Endothelial cell of umbilical vein (primary cell): Measurements from ENCODE around the gene MUC20. TPM values are rescaled to one million over a fixed set of nuclear protein-coding genes. Genes with fewer than 3 reads are reported as not detected.

ENCODE experiments used
- BruUV-seq: library from RNA; stranded (reverse); fragments of 400-500 nt; replicated peaks from 2 replicates; lab custom pipeline; 2021; lab: Mats Ljungman, UMichigan
- CTCF ChIA-PET: fragments of 300-600, 350-600 bp; sonication (Branson Sonifier 250); formaldehyde crosslinking; loops from one replicate; lab custom pipeline; 2021; ENCODE audit warnings: antibody characterized with exemption, inconsistent platforms; lab: Charles Lee
- POLR2A ChIA-PET: fragments of 300-600, 350-600 bp; sonication (Branson Sonifier 250); formaldehyde crosslinking; loops from one replicate; lab custom pipeline; 2021; ENCODE audit warnings: antibody characterized with exemption, inconsistent platforms; lab: Charles Lee
- DNase-seq: peaks from one replicate; pipeline ENCODE4 v3.0.0-alpha.2; 2011; ENCODE audit warnings: low read depth, low spot score
- FAIRE-seq: peaks from 2 replicates; lab custom pipeline; 2011; peaks lifted over from hg19 to GRCh38; lab: Jason Lieb, UNC
- H2AFZ ChIP-seq: 2 replicates; pipeline ENCODE4 v1.6.0; 2012; ENCODE audit warnings: low read depth, low read length, control low read depth, inconsistent platforms
- H3K27ac ChIP-seq: 2 replicates; pipeline ENCODE4 v1.5.1; 2011; ENCODE audit warnings: low read depth, mild to moderate bottlenecking, control low read depth, low read length, moderate library complexity; ENCODE audit not compliant: insufficient read depth
- H3K27me3 ChIP-seq, 2 experiments: 2 replicates each; pipeline versions ENCODE4 v1.6.0 to v1.6.1; 2011; ENCODE audit warnings: low read length in 2 of 2, mixed read lengths in 1 of 2; ENCODE audit not compliant: control insufficient read depth in 2 of 2, insufficient read depth in 2 of 2
- H3K36me3 ChIP-seq, 2 experiments: 2 replicates in 1 of 2; 3 replicates in 1 of 2; pipeline ENCODE4 v1.5.1; 2011; ENCODE audit warnings: low read length in 2 of 2, mild to moderate bottlenecking in 1 of 2, moderate library complexity in 1 of 2; ENCODE audit not compliant: control insufficient read depth in 2 of 2, insufficient read depth in 2 of 2; ENCODE audit errors: extremely low read depth in 1 of 2
- H3K4me1 ChIP-seq: 3 replicates; pipeline ENCODE4 v1.5.1; 2011; ENCODE audit warnings: mild to moderate bottlenecking, low read length; ENCODE audit not compliant: control insufficient read depth, insufficient read depth; ENCODE audit errors: extremely low read depth
- H3K4me2 ChIP-seq: 2 replicates; pipeline ENCODE4 v1.6.1; 2011; ENCODE audit warnings: low read length, control low read depth, mixed read lengths; ENCODE audit not compliant: insufficient read depth
- H3K4me3 ChIP-seq, 3 experiments: fragments of 200-600 bp in 1 of 3; sonication (generic), shearing (Covaris generic) in 1 of 3; replicated peaks in 1 of 3; 2 replicates each; pipeline ENCODE4 v1.5.1; 2011 to 2016; ENCODE audit warnings: control low read depth in 3 of 3, low read length in 3 of 3, mild to moderate bottlenecking in 2 of 3, inconsistent platforms in 1 of 3, low read depth in 1 of 3, moderate library complexity in 1 of 3; ENCODE audit not compliant: insufficient read depth in 1 of 3
- H3K79me2 ChIP-seq: 2 replicates; pipeline ENCODE4 v1.6.0; 2012; ENCODE audit warnings: low read length, inconsistent platforms; ENCODE audit not compliant: control insufficient read depth, insufficient read depth
- H3K9ac ChIP-seq: replicated peaks from 2 replicates; pipeline ENCODE3; 2011; ENCODE audit warnings: low read length, control low read depth; ENCODE audit not compliant: insufficient read depth; ENCODE audit errors: extremely low read depth
- H3K9me1 ChIP-seq: replicated peaks from 3 replicates; pipeline ENCODE4 v1.6.0; 2011; ENCODE audit warnings: mild to moderate bottlenecking, low read length; ENCODE audit not compliant: control insufficient read depth, insufficient read depth; ENCODE audit errors: extremely low read depth
- H3K9me3 ChIP-seq: replicated peaks from 2 replicates; pipeline ENCODE4 v1.5.1; 2012; ENCODE audit warnings: low read length, inconsistent platforms; ENCODE audit not compliant: control insufficient read depth, insufficient read depth
- H4K20me1 ChIP-seq: replicated peaks from 2 replicates; pipeline ENCODE3; 2011; ENCODE audit warnings: mild to moderate bottlenecking, low read length; ENCODE audit not compliant: control insufficient read depth, insufficient read depth; ENCODE audit errors: extremely low read depth
- EZH2 ChIP-seq: IDR thresholded peaks from 2 replicates; pipeline ENCODE4 v1.6.1; 2012; ENCODE audit warnings: borderline replicate concordance, low read depth, mild to moderate bottlenecking, moderate library complexity, low read length, inconsistent platforms; ENCODE audit not compliant: severe bottlenecking
- FOS ChIP-seq: IDR thresholded peaks from 2 replicates; pipeline ENCODE4 v1.6.1; 2011; ENCODE audit warnings: mild to moderate bottlenecking, low read length, moderate library complexity, borderline replicate concordance; ENCODE audit not compliant: insufficient read depth
- GATA2 ChIP-seq: IDR thresholded peaks from 2 replicates; pipeline ENCODE4 v1.7.0; 2011; ENCODE audit warnings: low read depth, mild to moderate bottlenecking, moderate library complexity, mixed read lengths, low read length; ENCODE audit not compliant: insufficient read length, insufficient read depth
- JUN ChIP-seq: IDR thresholded peaks from 2 replicates; pipeline ENCODE4 v1.6.1; 2011; ENCODE audit warnings: borderline replicate concordance, low read depth; ENCODE audit not compliant: insufficient read length, insufficient read depth
- MYC ChIP-seq: IDR thresholded peaks from one replicate; pipeline ENCODE4 v1.6.1; 2011; ENCODE audit warnings: mild to moderate bottlenecking, low read depth, low read length
- POLR2A ChIP-seq: IDR thresholded peaks from 2 replicates; pipeline ENCODE4 v1.6.1; 2012; ENCODE audit warnings: low read depth, mild to moderate bottlenecking, control low read depth, low read length
- POLR2AphosphoS5 ChIP-seq: IDR thresholded peaks from 2 replicates; pipeline ENCODE4 v1.6.1; 2012; ENCODE audit warnings: low read depth, mild to moderate bottlenecking, control low read depth, low read length, moderate library complexity; ENCODE audit not compliant: insufficient read depth
- dilution Hi-C: fragments of 300-500 bp; cut with MboI; formaldehyde crosslinking; loops from one replicate; pipeline ENCODE4 v1.15.0; 2019; ENCODE audit warnings: low sequenced_read_pairs; ENCODE audit not compliant: extremely low pct_ligation_motif_present
- intact Hi-C: fragments of 100-400 bp; cut with micrococcal nuclease; formaldehyde crosslinking; loops from one replicate; pipeline ENCODE4 v1.10.0; 2022
- polyA plus RNA-seq, 4 experiments: library from polyadenylated mRNA; depleted of rRNA in 3 of 4; stranded (reverse) in 3 of 4; unstranded in 1 of 4; fragments of >200 nt; gene quantifications; 2 replicates each; pipeline versions ENCODE4 v1.2.1 to v1.2.3, GENCODE V29; 2011 to 2012; ENCODE audit warnings: missing spikeins in 1 of 4
- total RNA-seq: library from RNA; stranded (reverse); gene quantifications from 2 replicates; pipeline ENCODE4 v1.2.3, GENCODE V29; 2021
- TF ChIP-seq, protein P1 (sequence below), 2 donors: IDR thresholded peaks; 1 replicate in 1 of 2; 2 replicates in 1 of 2; pipeline ENCODE4 v1.5.1; 2011; ENCODE audit warnings: low read length in 2 of 2, mild to moderate bottlenecking in 2 of 2, moderate library complexity in 2 of 2, control low read depth in 1 of 2, inconsistent platforms in 1 of 2, low read depth in 1 of 2; ENCODE audit not compliant: insufficient read depth in 1 of 2; ENCODE audit errors: extremely low read depth in 1 of 2
- TF ChIP-seq, protein P2 (sequence below): IDR thresholded peaks from 2 replicates; pipeline ENCODE4 v1.6.1; 2011; ENCODE audit not compliant: insufficient read depth, insufficient read length

Gene MUC20
- total and polyA plus RNA-seq, 2 donors (not counting 3 experiments of a cell fraction or from before 2014, with no cell fraction given) = 0.62 TPM; not detected in 1

GRCh38 chr3:195766671-195767070 lies 45.9 kb downstream of the MUC20 start:
- H3K9ac ChIP-seq = no peak overlapping the region
- H3K27ac ChIP-seq = no peak overlapping the region
- H3K4me1 ChIP-seq = no peaks in the 10 kb centered on the region
- no peak overlapping the region for H3K4me2 ChIP-seq
- no TSS peak for BruUV-seq
- FAIRE-seq = no peak
- no peaks in the 10 kb centered on the region for H4K20me1 ChIP-seq
- H3K9me1 ChIP-seq = no peaks in the 10 kb centered on the region
- H3K4me3 ChIP-seq = no peak overlapping the region
- TF ChIP-seq MYC (no peak), POLR2AphosphoS5 (no peak), FOS (no peak), JUN (no peak), POLR2A (no peak), GATA2 (no peak), EZH2 (no peak)
- TF ChIP-seq, protein P1, sequence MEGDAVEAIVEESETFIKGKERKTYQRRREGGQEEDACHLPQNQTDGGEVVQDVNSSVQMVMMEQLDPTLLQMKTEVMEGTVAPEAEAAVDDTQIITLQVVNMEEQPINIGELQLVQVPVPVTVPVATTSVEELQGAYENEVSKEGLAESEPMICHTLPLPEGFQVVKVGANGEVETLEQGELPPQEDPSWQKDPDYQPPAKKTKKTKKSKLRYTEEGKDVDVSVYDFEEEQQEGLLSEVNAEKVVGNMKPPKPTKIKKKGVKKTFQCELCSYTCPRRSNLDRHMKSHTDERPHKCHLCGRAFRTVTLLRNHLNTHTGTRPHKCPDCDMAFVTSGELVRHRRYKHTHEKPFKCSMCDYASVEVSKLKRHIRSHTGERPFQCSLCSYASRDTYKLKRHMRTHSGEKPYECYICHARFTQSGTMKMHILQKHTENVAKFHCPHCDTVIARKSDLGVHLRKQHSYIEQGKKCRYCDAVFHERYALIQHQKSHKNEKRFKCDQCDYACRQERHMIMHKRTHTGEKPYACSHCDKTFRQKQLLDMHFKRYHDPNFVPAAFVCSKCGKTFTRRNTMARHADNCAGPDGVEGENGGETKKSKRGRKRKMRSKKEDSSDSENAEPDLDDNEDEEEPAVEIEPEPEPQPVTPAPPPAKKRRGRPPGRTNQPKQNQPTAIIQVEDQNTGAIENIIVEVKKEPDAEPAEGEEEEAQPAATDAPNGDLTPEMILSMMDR (IDR thresholded peaks at IDR 0.05; ENCODE audit: extremely low read depth in 1 of 2, insufficient read depth in 1 of 2, low read depth in 1 of 2, low read length in 2 of 2) = no peak
- TF ChIP-seq, protein P2, sequence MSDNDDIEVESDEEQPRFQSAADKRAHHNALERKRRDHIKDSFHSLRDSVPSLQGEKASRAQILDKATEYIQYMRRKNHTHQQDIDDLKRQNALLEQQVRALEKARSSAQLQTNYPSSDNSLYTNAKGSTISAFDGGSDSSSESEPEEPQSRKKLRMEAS = no peak
- no peaks in the 10 kb centered on the region for H3K9me3 ChIP-seq
- peaks cover 4 to 11% of the 10 kb centered on the region in 2 experiments for H3K27me3 ChIP-seq
- no peaks in the 10 kb centered on the region for H3K79me2 ChIP-seq
- H3K36me3 ChIP-seq = no peaks in the 10 kb centered on the region
- DNase-seq = no peak
- intact Hi-C loops = no loop called here
- H2AFZ ChIP-seq = no peak overlapping the region
- POLR2A ChIA-PET = no interaction called here
- CTCF ChIA-PET = no interaction called here
- dilution Hi-C loops = no loop called here
